SH-SY5Y (cell line): ENCODE results near the gene TCAF1.

Source experiments
- GATA2 ChIP-seq: IDR thresholded peaks from 2 replicates; pipeline ENCODE4 v1.6.1; 2011; ENCODE audit warnings: mild to moderate bottlenecking, low read depth, low read length
- GATA3 ChIP-seq: IDR thresholded peaks from 2 replicates; pipeline ENCODE4 v1.6.1; 2011; ENCODE audit warnings: low read depth, mild to moderate bottlenecking, low read length, moderate library complexity

DNA sequence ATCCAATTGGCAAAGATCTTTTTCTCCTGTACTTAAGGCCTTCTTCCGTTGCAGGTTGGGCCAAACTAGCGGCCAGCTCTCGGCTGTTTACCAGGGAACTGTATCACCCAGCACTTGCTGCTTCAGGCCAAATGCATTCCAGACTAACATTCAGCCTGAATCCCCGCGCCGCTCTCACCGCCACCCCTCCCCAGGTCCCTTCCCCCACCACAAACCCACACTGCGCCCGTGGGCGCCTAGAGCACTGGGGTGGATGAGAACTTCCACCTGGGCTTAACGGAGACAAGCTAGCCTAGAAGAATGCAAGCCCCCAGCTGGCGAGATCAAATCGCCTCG, 676 bp downstream of the TCAF1 start:
- TF ChIP-seq GATA2 (no peak), GATA3 (no peak)
